DMS53 treated with DMSO at 0.1 percent for 48 hours (cell line): ENCODE measurements around the gene WDR35.

ENCODE experiments used
- DNase-seq: peaks from one replicate; lab custom pipeline; 2025; ENCODE audit not compliant: unreplicated experiment; lab: John Stamatoyannopoulos, UW

The WDR35 gene

GRCh38 chr2:20011276-20012031, 21.5 kb upstream of the WDR35 start:
- DNase-seq: no peak

GRCh38 chr2:20008703-20009102, 18.8 kb upstream of the WDR35 start:
- peak; percentile 36 for DNase-seq

GRCh38 chr2:20005891-20006470, 16.1 kb upstream of the WDR35 start:
- no peak for DNase-seq

- no peak for DNase-seq
These were observed 15.2 kb upstream of the WDR35 start for GRCh38 chr2:20005067-20005627.

GRCh38 chr2:20001361-20001863, 11.5 kb upstream of the WDR35 start:
- no peak for DNase-seq

GRCh38 chr2:19993731-19994130, 3.8 kb upstream of the WDR35 start:
- no peak for DNase-seq

GRCh38 chr2:19991895-19992294, 2.0 kb upstream of the WDR35 start:
- DNase-seq: no peak

- no peak for DNase-seq
These were observed 467 bp upstream of the WDR35 start for GRCh38 chr2:19990416-19990728.

GRCh38 chr2:19989342-19989666, 601 bp downstream of the WDR35 start:
- DNase-seq: no peak

GRCh38 chr2:19988600-19988999, 1.3 kb downstream of the WDR35 start:
- DNase-seq: no peak

GRCh38 chr2:19987936-19988335, 2.0 kb downstream of the WDR35 start:
- DNase-seq: no peak

GRCh38 chr2:19982268-19982667, 7.6 kb downstream of the WDR35 start:
- no peak for DNase-seq

GRCh38 chr2:19979932-19980331, 10.0 kb downstream of the WDR35 start:
- no peak for DNase-seq

GRCh38 chr2:19973466-19973865, 16.4 kb downstream of the WDR35 start:
- DNase-seq: no peak

- DNase-seq: no peak
These were observed 18.2 kb downstream of the WDR35 start for GRCh38 chr2:19971691-19972090.

- DNase-seq: no peak
These were observed 26.5 kb downstream of the WDR35 start for GRCh38 chr2:19963386-19963785.

- peak; percentile 46 for DNase-seq
These were observed 34.1 kb downstream of the WDR35 start for GRCh38 chr2:19955544-19956422.

- no peak for DNase-seq
These were observed 40.8 kb downstream of the WDR35 start for GRCh38 chr2:19949071-19949470.

- DNase-seq: no peak
These were observed 42.5 kb downstream of the WDR35 start for GRCh38 chr2:19947184-19947940.

- DNase-seq: no peak
These were observed 45.6 kb downstream of the WDR35 start for GRCh38 chr2:19944205-19944845.
